ENCODE data around the gene GLB1L2.

GLB1L2 gene

GRCh38 chr11:134365011-134365925 lies 33.5 kb downstream of the GLB1L2 start:
- no peak for DNase-seq (ENCODE audit: low read depth in 3 of 3, low spot score in 1 of 3)

GRCh38 chr11:134366254-134366653 lies 34.5 kb downstream of the GLB1L2 start:
- DNase-seq (ENCODE audit: low read depth in 3 of 3, low spot score in 1 of 3) = no peak

- DNase-seq (ENCODE audit: low read depth in 3 of 3, low spot score in 1 of 3) = no peak
These were observed 36.0 kb downstream of the GLB1L2 start for GRCh38 chr11:134367781-134368180.

- no peak for DNase-seq (ENCODE audit: low read depth in 3 of 3, low spot score in 1 of 3)
These were observed 38.1 kb downstream of the GLB1L2 start for GRCh38 chr11:134369656-134370525.

GRCh38 chr11:134370526-134371435 lies 39.0 kb downstream of the GLB1L2 start:
- no peak for DNase-seq (ENCODE audit: low read depth in 3 of 3, low spot score in 1 of 3)

- DNase-seq (ENCODE audit: low read depth in 3 of 3, low spot score in 1 of 3) = no peak
These were observed 39.8 kb downstream of the GLB1L2 start for GRCh38 chr11:134371436-134372185.

- no peak for DNase-seq (ENCODE audit: low read depth in 3 of 3, low spot score in 1 of 3)
These were observed 40.7 kb downstream of the GLB1L2 start for GRCh38 chr11:134372536-134372935.

GRCh38 chr11:134372961-134373360 lies 41.2 kb downstream of the GLB1L2 start:
- DNase-seq (ENCODE audit: low read depth in 3 of 3, low spot score in 1 of 3) = no peak

GRCh38 chr11:134373591-134374052 lies 41.8 kb downstream of the GLB1L2 start:
- no peak for DNase-seq (ENCODE audit: low read depth in 3 of 3, low spot score in 1 of 3)

GRCh38 chr11:134374171-134374570 lies 42.4 kb downstream of the GLB1L2 start:
- no peak for DNase-seq (ENCODE audit: low read depth in 3 of 3, low spot score in 1 of 3)

GRCh38 chr11:134374891-134375550 lies 43.2 kb downstream of the GLB1L2 start:
- DNase-seq (ENCODE audit: low read depth in 3 of 3, low spot score in 1 of 3) = no peak

- DNase-seq (ENCODE audit: low read depth in 3 of 3, low spot score in 1 of 3) = no peak
These were observed 44.5 kb downstream of the GLB1L2 start for GRCh38 chr11:134376150-134376921.

- DNase-seq (ENCODE audit: low read depth in 3 of 3, low spot score in 1 of 3) = no peak
These were observed 46.1 kb downstream of the GLB1L2 start for GRCh38 chr11:134377876-134378275.

GRCh38 chr11:134379241-134379640 lies 47.5 kb downstream of the GLB1L2 start:
- DNase-seq (ENCODE audit: low read depth in 3 of 3, low spot score in 1 of 3) = no peak

- DNase-seq (ENCODE audit: low read depth in 3 of 3, low spot score in 1 of 3) = no peak
These were observed 48.4 kb downstream of the GLB1L2 start for GRCh38 chr11:134380229-134380628.

- DNase-seq (ENCODE audit: low read depth in 3 of 3, low spot score in 1 of 3) = no peak
These were observed 49.0 kb downstream of the GLB1L2 start for GRCh38 chr11:134380785-134381184.

GRCh38 chr11:134382257-134382656 lies 50.5 kb downstream of the GLB1L2 start:
- no peak for DNase-seq (ENCODE audit: low read depth in 3 of 3, low spot score in 1 of 3)

GRCh38 chr11:134382830-134383229 lies 51.0 kb downstream of the GLB1L2 start:
- no peak for DNase-seq (ENCODE audit: low read depth in 3 of 3, low spot score in 1 of 3)
